SK-MEL-5 (cell line): ENCODE measurements around the gene TMEM164. TPM values are rescaled to one million over a fixed set of nuclear protein-coding genes. Genes with fewer than 3 reads are reported as not detected.

ENCODE experiments used
- DNase-seq: peaks from one replicate; pipeline ENCODE4 v3.0.0-alpha.2; 2016; ENCODE audit warnings: low read depth, low spot score
- in situ Hi-C: cut with HindIII; loops from 2 replicates; pipeline ENCODE4 v1.10.0; 2016; ENCODE audit warnings: low sequenced_read_pairs, high pct_unique_total_duplicates, low pct_unique_long_range_greater_than_20kb
- total RNA-seq: library from RNA; depleted of rRNA; stranded (reverse); fragments of >200 nt; shearing (Covaris generic); gene quantifications from 2 replicates; pipeline ENCODE4 v1.2.3, GENCODE V29; 2014

TMEM164 gene
- total RNA-seq, 1 experiment from 2014 or later, result 19.5 TPM

GRCh38 chrX:110167952-110168451 lies 165.1 kb downstream of the TMEM164 start:
- peak; percentile 60 for DNase-seq
- in situ Hi-C loops, result no loop called here

DNA sequence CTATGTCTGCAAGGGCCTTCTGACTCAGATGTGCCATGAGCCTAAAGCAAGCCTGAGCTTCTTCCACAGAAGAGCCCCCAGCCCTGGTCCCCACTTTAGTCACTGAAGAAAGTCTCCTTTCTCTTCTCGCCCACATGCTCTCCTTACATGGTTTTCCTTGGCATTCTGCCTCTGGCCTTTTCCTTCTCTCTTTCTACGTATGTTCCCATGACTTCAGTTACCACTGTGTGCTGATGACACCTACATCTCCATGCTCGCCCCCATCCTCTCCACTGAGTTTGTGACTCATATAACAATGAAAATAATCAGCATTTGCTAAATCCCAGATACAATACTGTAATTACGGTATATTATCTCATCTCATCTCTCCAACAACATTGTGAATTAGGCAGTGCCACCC lies 165.7 kb downstream of the TMEM164 start:
- in situ Hi-C loops, result no loop called here
- DNase-seq, result no peak

GRCh38 chrX:110170029-110170428 lies 167.1 kb downstream of the TMEM164 start:
- DNase-seq, result no peak
- in situ Hi-C loops, result no loop called here

- in situ Hi-C loops, result no loop called here
- DNase-seq, result no peak
Measured at GRCh38 chrX:110171442-110171841, 168.5 kb downstream of the TMEM164 start.

DNA sequence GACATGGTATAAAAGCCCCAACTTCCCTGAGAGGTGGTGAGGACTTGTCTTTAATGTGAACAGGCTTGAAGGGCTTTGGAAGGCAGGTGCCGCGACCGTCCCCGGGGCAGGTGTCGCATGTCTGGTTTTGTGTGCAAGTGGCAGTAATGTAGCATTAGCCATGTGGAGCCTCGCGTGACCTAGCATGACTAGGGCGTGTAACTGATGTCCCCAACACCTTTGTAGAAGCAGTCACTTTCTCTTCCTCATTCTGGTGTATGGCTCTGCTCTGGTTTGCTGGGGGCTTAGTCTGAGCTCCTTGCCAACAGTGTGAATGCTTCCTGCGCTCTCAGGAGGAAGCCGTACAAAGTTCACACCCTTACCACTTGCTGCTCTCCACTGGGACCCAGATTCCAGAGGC lies 169.3 kb downstream of the TMEM164 start:
- in situ Hi-C loops, result no loop called here
- DNase-seq, result no peak

GRCh38 chrX:110173192-110174175 lies 170.6 kb downstream of the TMEM164 start:
- no peak for DNase-seq
- in situ Hi-C loops, result no loop called here

DNA sequence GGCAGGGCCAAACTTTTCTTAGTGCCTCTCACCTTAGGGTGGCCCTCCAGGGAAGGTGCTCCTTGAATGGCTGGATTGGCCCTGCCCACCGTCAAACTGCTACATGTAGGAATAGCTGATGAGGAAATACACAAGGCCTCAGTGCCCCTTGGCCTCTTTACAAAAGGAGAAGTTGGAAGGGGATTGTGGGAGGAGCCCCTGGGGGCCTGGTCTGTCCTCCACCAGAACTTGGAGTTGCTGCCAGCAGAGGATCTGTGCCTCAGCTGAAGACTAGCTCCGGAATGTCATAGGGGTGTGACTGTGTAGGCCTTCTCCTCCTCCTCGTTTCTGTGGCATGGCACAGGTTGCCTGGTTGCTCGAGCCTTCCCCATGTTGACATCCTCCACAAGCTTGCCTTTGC lies 172.2 kb downstream of the TMEM164 start:
- in situ Hi-C loops, result no loop called here
- DNase-seq, result no peak

DNA sequence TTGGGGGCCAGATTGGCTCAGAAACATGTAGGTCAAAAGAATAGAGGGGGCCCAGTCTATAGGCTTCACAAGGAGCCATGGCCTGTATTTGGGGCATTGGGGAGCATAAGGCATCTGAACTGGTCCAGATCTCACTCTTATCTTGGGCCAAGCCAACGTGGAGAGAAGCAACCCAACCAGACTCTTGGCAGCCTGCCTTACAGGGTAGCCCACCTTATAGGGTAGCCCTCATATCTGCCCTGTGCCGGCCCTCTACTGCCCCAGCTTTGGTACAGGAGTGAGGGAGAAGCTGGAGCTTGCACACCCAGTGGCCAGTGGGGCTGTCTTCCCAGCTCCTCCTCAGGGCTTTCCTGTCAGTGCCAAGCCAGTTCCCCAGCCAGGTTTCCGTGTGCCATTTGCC lies 172.8 kb downstream of the TMEM164 start:
- no peak for DNase-seq
- in situ Hi-C loops, result no loop called here

GRCh38 chrX:110178179-110178865 lies 175.4 kb downstream of the TMEM164 start:
- DNase-seq, result no peak
- in situ Hi-C loops, result no loop called here

GRCh38 chrX:110180176-110180927 lies 177.4 kb downstream of the TMEM164 start:
- no peak for DNase-seq
- in situ Hi-C loops, result no loop called here

GRCh38 chrX:110180928-110181310 lies 178.0 kb downstream of the TMEM164 start:
- in situ Hi-C loops, result no loop called here
- no peak for DNase-seq

- in situ Hi-C loops, result no loop called here
- DNase-seq, result no peak
Measured at GRCh38 chrX:110181459-110182137, 178.7 kb downstream of the TMEM164 start.

DNA sequence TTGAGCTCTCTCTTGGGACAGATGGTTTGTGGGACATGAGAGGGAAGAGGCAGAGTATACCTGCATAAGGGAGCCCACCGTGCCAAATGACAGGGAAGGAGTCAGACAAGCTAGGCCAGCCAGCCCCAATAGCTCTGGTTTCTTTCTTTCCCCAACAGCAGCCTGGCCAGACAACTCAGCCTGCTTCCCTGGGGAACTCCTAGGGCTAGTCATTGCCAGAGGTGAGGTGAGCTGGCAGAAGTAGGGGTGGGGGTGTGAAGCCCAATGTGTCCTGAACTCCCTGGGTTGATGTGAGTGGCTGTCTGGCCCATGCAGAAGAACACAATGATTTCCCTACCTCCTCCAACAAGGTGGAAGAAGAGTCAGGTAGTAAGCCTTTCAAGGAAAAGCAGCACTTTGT lies 179.4 kb downstream of the TMEM164 start:
- in situ Hi-C loops, result no loop called here

GRCh38 chrX:110182865-110183264 lies 180.0 kb downstream of the TMEM164 start:
- in situ Hi-C loops, result no loop called here

More for the DNA sequence above, 179.4 kb downstream of the TMEM164 start:
- no peak for DNase-seq

GRCh38 chrX:110183314-110183713 lies 180.4 kb downstream of the TMEM164 start:
- in situ Hi-C loops, result no loop called here
- no peak for DNase-seq

More at GRCh38 chrX:110182865-110183264, 180.0 kb downstream of the TMEM164 start:
- no peak for DNase-seq

- in situ Hi-C loops, result no loop called here
- no peak for DNase-seq
Measured at GRCh38 chrX:110188701-110189558, 186.0 kb downstream of the TMEM164 start.
